Adrenal gland (tissue), 5 donors: ENCODE data around the gene ANK3.

Experiments used
- POLR2A ChIP-seq, 2 donors: fragments of 450-650 bp; IDR thresholded peaks; one replicate each; pipeline ENCODE4 v1.6.1; 2017; ENCODE audit warnings: antibody characterized with exemption in 2 of 2, mild to moderate bottlenecking in 2 of 2, moderate library complexity in 1 of 2
- TF ChIP-seq, protein P1 (sequence below), 6 experiments: fragments of 450-650 bp in 4 of 6; fragments of 200-600 bp in 2 of 6; sonication (generic) in 1 of 6; IDR thresholded peaks; 1 replicate in 5 of 6; 2 replicates in 1 of 6; pipeline versions ENCODE4 v1.5.1 to v1.8.0; 2016 to 2021; ENCODE audit warnings: antibody characterized with exemption in 6 of 6, mild to moderate bottlenecking in 2 of 6, moderate library complexity in 1 of 6
- donor health status: DM: no; HTN: no; CAD: no.

DNA sequence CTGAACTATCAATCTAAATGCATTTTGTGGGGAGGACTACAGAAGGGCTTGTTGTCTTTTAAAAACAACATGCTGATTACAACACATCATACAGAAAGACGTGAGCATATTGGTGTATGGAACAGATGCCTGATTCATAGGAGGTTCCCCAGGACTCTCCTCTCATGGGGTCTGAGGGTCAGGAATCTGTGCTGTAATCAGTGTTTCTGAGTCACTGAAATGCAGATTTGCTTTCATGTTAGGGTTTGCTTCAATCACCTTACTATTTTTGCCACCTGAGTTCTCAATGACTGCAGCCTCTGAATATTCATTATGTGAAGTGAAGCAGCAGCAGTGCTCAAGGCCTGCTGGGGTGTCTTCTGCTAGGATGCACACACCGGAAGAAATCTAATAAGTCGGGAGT, 550 bp upstream of the ANK3 start:
- TF ChIP-seq, protein P1, sequence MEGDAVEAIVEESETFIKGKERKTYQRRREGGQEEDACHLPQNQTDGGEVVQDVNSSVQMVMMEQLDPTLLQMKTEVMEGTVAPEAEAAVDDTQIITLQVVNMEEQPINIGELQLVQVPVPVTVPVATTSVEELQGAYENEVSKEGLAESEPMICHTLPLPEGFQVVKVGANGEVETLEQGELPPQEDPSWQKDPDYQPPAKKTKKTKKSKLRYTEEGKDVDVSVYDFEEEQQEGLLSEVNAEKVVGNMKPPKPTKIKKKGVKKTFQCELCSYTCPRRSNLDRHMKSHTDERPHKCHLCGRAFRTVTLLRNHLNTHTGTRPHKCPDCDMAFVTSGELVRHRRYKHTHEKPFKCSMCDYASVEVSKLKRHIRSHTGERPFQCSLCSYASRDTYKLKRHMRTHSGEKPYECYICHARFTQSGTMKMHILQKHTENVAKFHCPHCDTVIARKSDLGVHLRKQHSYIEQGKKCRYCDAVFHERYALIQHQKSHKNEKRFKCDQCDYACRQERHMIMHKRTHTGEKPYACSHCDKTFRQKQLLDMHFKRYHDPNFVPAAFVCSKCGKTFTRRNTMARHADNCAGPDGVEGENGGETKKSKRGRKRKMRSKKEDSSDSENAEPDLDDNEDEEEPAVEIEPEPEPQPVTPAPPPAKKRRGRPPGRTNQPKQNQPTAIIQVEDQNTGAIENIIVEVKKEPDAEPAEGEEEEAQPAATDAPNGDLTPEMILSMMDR (IDR thresholded peaks at IDR 0.05): no peak
- TF ChIP-seq POLR2A (IDR thresholded peaks at IDR 0.05): no peak
